ENCODE data around the gene MACROD2.

DNA sequence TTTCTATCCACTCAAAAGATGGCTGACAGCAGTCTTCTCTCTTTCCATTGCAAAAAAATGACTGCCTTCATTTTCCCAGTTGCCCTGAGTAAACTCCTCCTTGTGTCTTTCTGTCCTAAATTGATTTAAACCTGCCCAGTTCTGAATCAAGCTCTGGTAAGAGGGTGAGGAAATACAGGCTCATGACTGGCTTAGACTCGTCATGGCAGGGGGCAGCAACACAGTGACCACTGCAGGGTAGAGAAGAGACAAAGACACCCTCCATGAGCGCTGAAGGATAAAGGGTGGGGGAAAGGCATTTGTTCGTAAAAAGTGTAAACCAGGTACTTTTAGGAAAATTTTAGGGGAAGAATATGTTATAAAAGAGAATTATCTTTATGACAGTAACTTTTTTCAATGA lies 1080.3 kb downstream of the MACROD2 start:
- TF ChIP-seq, protein P1, sequence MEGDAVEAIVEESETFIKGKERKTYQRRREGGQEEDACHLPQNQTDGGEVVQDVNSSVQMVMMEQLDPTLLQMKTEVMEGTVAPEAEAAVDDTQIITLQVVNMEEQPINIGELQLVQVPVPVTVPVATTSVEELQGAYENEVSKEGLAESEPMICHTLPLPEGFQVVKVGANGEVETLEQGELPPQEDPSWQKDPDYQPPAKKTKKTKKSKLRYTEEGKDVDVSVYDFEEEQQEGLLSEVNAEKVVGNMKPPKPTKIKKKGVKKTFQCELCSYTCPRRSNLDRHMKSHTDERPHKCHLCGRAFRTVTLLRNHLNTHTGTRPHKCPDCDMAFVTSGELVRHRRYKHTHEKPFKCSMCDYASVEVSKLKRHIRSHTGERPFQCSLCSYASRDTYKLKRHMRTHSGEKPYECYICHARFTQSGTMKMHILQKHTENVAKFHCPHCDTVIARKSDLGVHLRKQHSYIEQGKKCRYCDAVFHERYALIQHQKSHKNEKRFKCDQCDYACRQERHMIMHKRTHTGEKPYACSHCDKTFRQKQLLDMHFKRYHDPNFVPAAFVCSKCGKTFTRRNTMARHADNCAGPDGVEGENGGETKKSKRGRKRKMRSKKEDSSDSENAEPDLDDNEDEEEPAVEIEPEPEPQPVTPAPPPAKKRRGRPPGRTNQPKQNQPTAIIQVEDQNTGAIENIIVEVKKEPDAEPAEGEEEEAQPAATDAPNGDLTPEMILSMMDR (conservative IDR thresholded peaks at IDR 0.05) = no peak
- TF ChIP-seq ZFX (IDR thresholded peaks at IDR 0.05) = no peak
